Common myeloid progenitor, CD34-positive (primary cell): Measurements from ENCODE around the gene TMED5.
A peak's percentile ranks its signal among the peaks of the same experiment; 100 is the strongest.

ENCODE experiments used
- CTCF ChIA-PET: fragments of 350-600 bp; sonication (Branson Sonifier 250); formaldehyde crosslinking; loops from one replicate; lab custom pipeline; 2021; ENCODE audit warnings: antibody characterized with exemption; lab: Charles Lee
- POLR2A ChIA-PET: fragments of 350-600 bp; sonication (Branson Sonifier 250); formaldehyde crosslinking; loops from one replicate; lab custom pipeline; 2021; ENCODE audit warnings: antibody characterized with exemption; lab: Charles Lee
- DNase-seq, 3 donors: peaks; one replicate each; pipeline versions ENCODE4 v3.0.0 to v3.0.0-alpha.2; 2013
- H3K27ac ChIP-seq, 2 experiments: 1 replicate in 1 of 2; 2 replicates in 1 of 2; pipeline ENCODE4 v1.7.0; 2013; ENCODE audit warnings: inconsistent platforms in 2 of 2, low read length in 2 of 2, mild to moderate bottlenecking in 2 of 2, low read depth in 1 of 2, moderate library complexity in 1 of 2; ENCODE audit not compliant: severe bottlenecking in 2 of 2, insufficient read depth in 1 of 2, poor library complexity in 1 of 2
- H3K27me3 ChIP-seq, 5 experiments: replicated peaks in 2 of 5; 1 replicate in 3 of 5; 2 replicates in 2 of 5; pipeline versions ENCODE4 v1.6.1 to v1.7.0; 2013; ENCODE audit warnings: low read length in 4 of 5, mild to moderate bottlenecking in 2 of 5, moderate library complexity in 2 of 5, inconsistent platforms in 1 of 5; ENCODE audit not compliant: insufficient read depth in 5 of 5, control insufficient read depth in 4 of 5
- H3K36me3 ChIP-seq, 4 experiments: 1 replicate in 2 of 4; 2 replicates in 2 of 4; pipeline versions ENCODE4 v1.6.1 to v1.7.0; 2013; ENCODE audit warnings: low read length in 3 of 4, control low read depth in 1 of 4, mild to moderate bottlenecking in 1 of 4; ENCODE audit not compliant: control insufficient read depth in 4 of 4, insufficient read depth in 4 of 4
- H3K4me1 ChIP-seq, 4 experiments: 1 replicate in 3 of 4; 2 replicates in 1 of 4; pipeline versions ENCODE4 v1.6.1 to v1.7.1; 2013; ENCODE audit warnings: low read length in 3 of 4, mild to moderate bottlenecking in 3 of 4, control low read depth in 1 of 4, inconsistent platforms in 1 of 4, moderate library complexity in 1 of 4; ENCODE audit not compliant: control insufficient read depth in 4 of 4, insufficient read depth in 4 of 4; ENCODE audit errors: control extremely low read depth in 1 of 4
- H3K4me3 ChIP-seq, 7 experiments: 1 replicate in 4 of 7; 2 replicates in 3 of 7; pipeline versions ENCODE4 v1.5.1 to v1.7.0; 2013; ENCODE audit warnings: mild to moderate bottlenecking in 7 of 7, low read length in 6 of 7, moderate library complexity in 6 of 7, inconsistent platforms in 2 of 7, low read depth in 2 of 7, control low read depth in 1 of 7; ENCODE audit not compliant: insufficient read depth in 4 of 7, control insufficient read depth in 1 of 7; ENCODE audit errors: extremely low read depth in 1 of 7
- H3K9me3 ChIP-seq, 5 experiments: 1 replicate in 4 of 5; 2 replicates in 1 of 5; pipeline versions ENCODE4 v1.6.1 to v1.7.1; 2013; ENCODE audit warnings: low read length in 4 of 5, mild to moderate bottlenecking in 2 of 5, inconsistent platforms in 1 of 5, low read depth in 1 of 5, moderate library complexity in 1 of 5; ENCODE audit not compliant: control insufficient read depth in 4 of 5, insufficient read depth in 2 of 5; ENCODE audit errors: control extremely low read depth in 1 of 5
- WGBS: methylation state at CpG from one replicate; pipeline ENCODE4 v1.1.5; 2013; ENCODE audit not compliant: insufficient coverage; 5-methylcytosine and 5-hydroxymethylcytosine counted together

Gene TMED5

DNA sequence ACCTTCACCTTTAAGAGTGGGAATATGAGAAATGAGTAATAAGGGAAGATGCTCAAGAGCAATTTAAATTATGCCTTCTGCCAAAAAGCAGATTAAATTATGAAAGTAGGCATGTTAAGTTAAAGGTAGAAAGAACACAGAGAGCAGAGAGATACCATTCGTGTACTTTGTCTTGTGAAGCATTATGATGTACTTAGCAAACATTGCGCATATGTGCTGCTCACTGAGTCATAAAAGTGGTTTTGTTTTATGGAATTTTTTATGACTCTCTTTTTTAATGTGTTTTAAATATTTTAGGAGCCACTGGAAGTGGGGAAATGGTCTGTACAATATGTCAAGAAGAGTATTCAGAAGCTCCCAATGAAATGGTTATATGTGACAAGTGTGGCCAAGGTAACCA is 65.8 kb downstream of the TMED5 start:
- CTCF ChIA-PET, result no interaction called here
- DNase-seq, result no peak
- 100% methylated on average over 2 of the region's 2 CpGs for WGBS

DNA sequence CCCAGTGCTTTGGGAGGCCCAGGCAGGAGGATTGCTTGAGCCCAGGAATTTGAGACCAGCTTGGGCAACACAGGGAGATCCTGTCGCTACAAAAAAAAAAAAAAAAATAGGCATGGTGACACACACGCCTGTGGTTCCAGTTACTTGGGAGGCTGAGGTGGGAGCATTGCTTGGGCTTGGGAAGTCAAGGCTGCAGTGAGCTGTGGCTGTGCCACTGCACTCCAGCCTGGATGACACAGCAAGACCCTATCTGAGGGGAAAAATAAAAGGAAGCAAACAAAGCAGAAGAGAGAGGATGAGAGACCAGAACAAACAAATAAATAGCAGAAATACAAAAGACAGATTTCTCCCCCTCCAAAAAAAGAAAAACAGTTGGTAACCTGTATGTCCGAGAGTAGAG is 67.1 kb downstream of the TMED5 start:
- H3K27ac ChIP-seq, result no peak overlapping the region
- DNase-seq, result no peak
- H3K4me3 ChIP-seq, result no peak overlapping the region
- peaks cover 0 to 6% (median 3%) of the 10 kb centered on the region in 5 experiments for H3K9me3 ChIP-seq
- H3K36me3 ChIP-seq, result peaks cover 18 to 55% (median 43%) of the 10 kb centered on the region in 4 experiments
- POLR2A ChIA-PET, result no interaction called here
- peaks cover 0 to 16% (median 8%) of the 10 kb centered on the region in 4 experiments for H3K4me1 ChIP-seq
- WGBS, result 100% methylated on average over 1 of the region's 3 CpGs
- CTCF ChIA-PET, result interaction anchor here (0.6 to 1.7 kb wide), 2 partner anchors 11 to 47 kb away, joined by 6 to 7 read pairs; no protein-coding TSS in a partner anchor
- H3K27me3 ChIP-seq, result no peaks in the 10 kb centered on the region

More for the DNA sequence above, 65.8 kb downstream of the TMED5 start:
- Histone ChIP-seq H3K4me1 (peaks cover 0 to 16% (median 8%) of the 10 kb centered on the region in 4 experiments), H3K27ac (no peak overlapping the region), H3K36me3 (peaks cover 23 to 59% (median 44%) of the 10 kb centered on the region in 4 experiments), H3K4me3 (no peak overlapping the region), H3K9me3 (no peaks in the 10 kb centered on the region), H3K27me3 (no peaks in the 10 kb centered on the region)
- POLR2A ChIA-PET, result no interaction called here

DNA sequence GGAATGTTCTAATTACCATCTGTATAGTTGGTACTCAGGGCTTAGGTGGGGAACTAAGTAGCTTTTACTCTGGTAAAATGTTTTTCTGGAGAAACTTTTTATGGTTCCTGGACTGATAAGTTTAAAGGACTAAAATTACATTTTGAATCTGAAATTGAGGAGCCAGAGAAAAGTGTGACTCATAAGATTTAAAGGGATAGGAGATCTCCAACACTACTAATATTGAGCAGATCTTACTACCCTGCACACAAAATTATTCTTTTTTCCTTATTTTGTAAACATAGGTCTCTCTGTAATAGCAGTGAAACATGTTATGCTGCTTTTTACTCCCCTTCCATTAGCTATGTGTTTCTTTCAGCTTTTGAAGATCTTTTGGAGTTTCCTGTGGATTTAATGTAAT is 68.7 kb downstream of the TMED5 start:
- H3K36me3 ChIP-seq, result peaks cover 10 to 57% (median 45%) of the 10 kb centered on the region in 4 experiments
- CTCF ChIA-PET, result interaction anchor here (1.7 kb wide), 1 partner anchor 9 kb away, joined by 6 read pairs; no protein-coding TSS in a partner anchor
- H3K4me1 ChIP-seq, result peaks cover 0 to 16% (median 8%) of the 10 kb centered on the region in 4 experiments
- POLR2A ChIA-PET, result interaction anchor here (0.6 kb wide), 1 partner anchor 1252 kb away, joined by 3 read pairs; no protein-coding TSS in a partner anchor
- H3K27ac ChIP-seq, result peak overlapping the region in 1 of 2 experiments; percentile 67
- peaks cover 0 to 19% (median 8%) of the 10 kb centered on the region in 5 experiments for H3K9me3 ChIP-seq
- H3K27me3 ChIP-seq, result no peaks in the 10 kb centered on the region
- DNase-seq, result no peak
- H3K4me3 ChIP-seq, result no peak overlapping the region

GRCh38 chr1:93111065-93111464 is 69.1 kb downstream of the TMED5 start:
- H3K4me1 ChIP-seq, result peaks cover 0 to 16% (median 8%) of the 10 kb centered on the region in 4 experiments
- ChIA-PET POLR2A (no interaction called here), CTCF (interaction anchor here (1.2 kb wide), 1 partner anchor 19 kb away, joined by 3 read pairs; no protein-coding TSS in a partner anchor)
- no peak for DNase-seq
- peaks cover 0 to 21% (median 8%) of the 10 kb centered on the region in 5 experiments for H3K9me3 ChIP-seq
- H3K4me3 ChIP-seq, result no peak overlapping the region
- no peaks in the 10 kb centered on the region for H3K27me3 ChIP-seq
- peak overlapping the region in 1 of 2 experiments; percentile 67 for H3K27ac ChIP-seq
- 100% methylated on average over 1 of the region's 1 CpG for WGBS
- H3K36me3 ChIP-seq, result peaks cover 8 to 55% (median 41%) of the 10 kb centered on the region in 4 experiments

GRCh38 chr1:93109578-93109977 is 70.6 kb downstream of the TMED5 start:
- 100% methylated on average over 2 of the region's 2 CpGs for WGBS
- POLR2A ChIA-PET, result interaction anchor here (0.6 to 0.8 kb wide), 3 partner anchors 19 to 198 kb away, joined by 3 to 5 read pairs (median 3); partner anchors contain the start of gene MTF2

DNA sequence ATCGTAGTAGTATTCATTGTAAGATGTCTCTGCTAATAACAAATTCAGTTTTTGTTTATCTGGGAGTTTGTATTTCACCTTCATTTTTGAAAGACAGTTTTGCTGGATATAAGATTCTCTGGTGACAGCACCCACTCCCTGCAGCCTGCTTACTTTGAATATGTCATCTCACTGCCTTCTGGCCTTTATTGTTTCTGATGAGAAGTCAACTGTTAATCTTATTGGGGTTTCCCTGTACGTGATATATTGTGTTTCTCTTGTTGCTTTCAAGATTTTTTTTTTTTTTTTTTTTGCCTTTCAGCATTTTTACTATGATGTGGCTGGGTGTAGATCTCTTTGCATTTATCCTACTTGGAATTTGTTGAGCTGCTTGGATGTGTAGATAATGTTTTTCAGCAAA is 71.9 kb downstream of the TMED5 start:
- peak in 2 of 3 donors; percentile 25 to 55 for DNase-seq
- CTCF ChIA-PET, result interaction anchor here (0.9 kb wide), 1 partner anchor 29 kb away, joined by 4 read pairs; no protein-coding TSS in a partner anchor
- peaks cover 0 to 16% (median 8%) of the 10 kb centered on the region in 4 experiments for H3K4me1 ChIP-seq
- 100% methylated on average over 1 of the region's 2 CpGs for WGBS
- peaks cover 12 to 51% (median 39%) of the 10 kb centered on the region in 4 experiments for H3K36me3 ChIP-seq
- no peaks in the 10 kb centered on the region for H3K27me3 ChIP-seq
- peaks cover 0 to 21% (median 8%) of the 10 kb centered on the region in 5 experiments for H3K9me3 ChIP-seq
- no peak overlapping the region for H3K4me3 ChIP-seq
- POLR2A ChIA-PET, result interaction anchor here (0.7 kb wide), 1 partner anchor 110 kb away, joined by 3 read pairs; no protein-coding TSS in a partner anchor
- H3K27ac ChIP-seq, result no peak overlapping the region

More at GRCh38 chr1:93109578-93109977, 70.6 kb downstream of the TMED5 start:
- Histone ChIP-seq H3K9me3 (peaks cover 0 to 21% (median 8%) of the 10 kb centered on the region in 5 experiments), H3K36me3 (peaks cover 11 to 53% (median 39%) of the 10 kb centered on the region in 4 experiments), H3K4me1 (peaks cover 0 to 16% (median 8%) of the 10 kb centered on the region in 4 experiments), H3K27me3 (no peaks in the 10 kb centered on the region), H3K4me3 (no peak overlapping the region), H3K27ac (no peak overlapping the region)
- CTCF ChIA-PET, result interaction anchor here (0.5 to 1.1 kb wide), 2 partner anchors 13 to 30 kb away, joined by 3 to 6 read pairs; no protein-coding TSS in a partner anchor
- no peak for DNase-seq

GRCh38 chr1:93107395-93107794 is 72.8 kb downstream of the TMED5 start:
- ChIA-PET CTCF (interaction anchor here (0.6 to 1.7 kb wide), 2 partner anchors 12 to 27 kb away, joined by 3 to 4 read pairs; no protein-coding TSS in a partner anchor), POLR2A (interaction anchor here (0.9 kb wide), 1 partner anchor 16 kb away, joined by 3 read pairs; no protein-coding TSS in a partner anchor)
- H3K27me3 ChIP-seq, result no peaks in the 10 kb centered on the region
- H3K4me1 ChIP-seq, result peaks cover 0 to 16% (median 8%) of the 10 kb centered on the region in 4 experiments
- H3K4me3 ChIP-seq, result no peak overlapping the region
- peaks cover 12 to 46% (median 35%) of the 10 kb centered on the region in 4 experiments for H3K36me3 ChIP-seq
- WGBS, result 100% methylated on average over 1 of the region's 4 CpGs
- DNase-seq, result no peak
- H3K9me3 ChIP-seq, result peaks cover 0 to 21% (median 8%) of the 10 kb centered on the region in 5 experiments
- no peak overlapping the region for H3K27ac ChIP-seq
